Measurements from ENCODE around the gene CCDC194. TPM values are rescaled to one million over a fixed set of nuclear protein-coding genes. Genes with fewer than 3 reads are reported as not detected.

The CCDC194 gene
- total RNA-seq, 1 donor from 2014 or later: not detected

GRCh38 chr19:17414097-17414496, 20.1 kb upstream of the CCDC194 start:
- TF ChIP-seq CTCF (IDR thresholded peaks at IDR 0.05): no peak
- Mint-ChIP-seq H3K4me1 (ENCODE audit: low read depth) (peaks cover 2% of the 10 kb centered on the region), H3K27me3 (ENCODE audit: low read depth) (peaks cover 24% of the 10 kb centered on the region), H3K27ac (ENCODE audit: unreplicated experiment) (no peak overlapping the region), H3K4me3 (ENCODE audit: unreplicated experiment) (no peak overlapping the region), H3K9me3 (ENCODE audit: low read depth) (no peaks in the 10 kb centered on the region), H3K36me3 (ENCODE audit: low read depth) (no peaks in the 10 kb centered on the region)
- no peak for DNase-seq (ENCODE audit: low spot score)

- Mint-ChIP-seq H3K36me3 (ENCODE audit: low read depth) (no peaks in the 10 kb centered on the region), H3K9me3 (ENCODE audit: low read depth) (no peaks in the 10 kb centered on the region), H3K4me3 (ENCODE audit: unreplicated experiment) (no peak overlapping the region), H3K4me1 (ENCODE audit: low read depth) (peaks cover 3% of the 10 kb centered on the region), H3K27ac (ENCODE audit: unreplicated experiment) (no peak overlapping the region), H3K27me3 (ENCODE audit: low read depth) (peaks cover 20% of the 10 kb centered on the region)
- DNase-seq (ENCODE audit: low spot score): no peak
- no peak for TF ChIP-seq CTCF (IDR thresholded peaks at IDR 0.05)
Observed at GRCh38 chr19:17411801-17412200, 17.8 kb upstream of the CCDC194 start.

GRCh38 chr19:17409990-17410389, 16.0 kb upstream of the CCDC194 start:
- no peak overlapping the region for H3K4me3 Mint-ChIP-seq (ENCODE audit: unreplicated experiment)
- DNase-seq (ENCODE audit: low spot score): no peak
- no peaks in the 10 kb centered on the region for H3K36me3 Mint-ChIP-seq (ENCODE audit: low read depth)
- no peak for TF ChIP-seq CTCF (IDR thresholded peaks at IDR 0.05)
- no peak overlapping the region for H3K27ac Mint-ChIP-seq (ENCODE audit: unreplicated experiment)
- no peaks in the 10 kb centered on the region for H3K9me3 Mint-ChIP-seq (ENCODE audit: low read depth)
- H3K27me3 Mint-ChIP-seq (ENCODE audit: low read depth): peaks cover 11% of the 10 kb centered on the region
- H3K4me1 Mint-ChIP-seq (ENCODE audit: low read depth): peaks cover 14% of the 10 kb centered on the region

GRCh38 chr19:17406887-17407196, 12.8 kb upstream of the CCDC194 start:
- no peak for DNase-seq (ENCODE audit: low spot score)
- Mint-ChIP-seq H3K4me3 (ENCODE audit: unreplicated experiment) (no peak overlapping the region), H3K9me3 (ENCODE audit: low read depth) (no peaks in the 10 kb centered on the region), H3K27me3 (ENCODE audit: low read depth) (no peaks in the 10 kb centered on the region), H3K4me1 (ENCODE audit: low read depth) (peaks cover 14% of the 10 kb centered on the region), H3K36me3 (ENCODE audit: low read depth) (no peaks in the 10 kb centered on the region), H3K27ac (ENCODE audit: unreplicated experiment) (no peak overlapping the region)
- no peak for TF ChIP-seq CTCF (IDR thresholded peaks at IDR 0.05)

- Mint-ChIP-seq H3K27ac (ENCODE audit: unreplicated experiment) (no peak overlapping the region), H3K9me3 (ENCODE audit: low read depth) (no peaks in the 10 kb centered on the region), H3K4me3 (ENCODE audit: unreplicated experiment) (no peak overlapping the region), H3K36me3 (ENCODE audit: low read depth) (no peaks in the 10 kb centered on the region), H3K27me3 (ENCODE audit: low read depth) (peaks cover 3% of the 10 kb centered on the region), H3K4me1 (ENCODE audit: low read depth) (peaks cover 14% of the 10 kb centered on the region)
- DNase-seq (ENCODE audit: low spot score): no peak
- TF ChIP-seq CTCF (IDR thresholded peaks at IDR 0.05): no peak
Observed at GRCh38 chr19:17406046-17406886, 12.3 kb upstream of the CCDC194 start.
